Activated CD4-positive, alpha-beta T cell treated with anti-CD3 and anti-CD28 coated beads, Interleukin-2, amount 50 U/mL, for 24 hours (primary cell): ENCODE data around the gene ITIH5.

Source experiments
- DNase-seq, 2 donors: peaks; one replicate each; pipeline ENCODE4 v3.0.0-alpha.2; 2020; ENCODE audit warnings: low read depth in 1 of 2, low spot score in 1 of 2

Gene ITIH5

DNA sequence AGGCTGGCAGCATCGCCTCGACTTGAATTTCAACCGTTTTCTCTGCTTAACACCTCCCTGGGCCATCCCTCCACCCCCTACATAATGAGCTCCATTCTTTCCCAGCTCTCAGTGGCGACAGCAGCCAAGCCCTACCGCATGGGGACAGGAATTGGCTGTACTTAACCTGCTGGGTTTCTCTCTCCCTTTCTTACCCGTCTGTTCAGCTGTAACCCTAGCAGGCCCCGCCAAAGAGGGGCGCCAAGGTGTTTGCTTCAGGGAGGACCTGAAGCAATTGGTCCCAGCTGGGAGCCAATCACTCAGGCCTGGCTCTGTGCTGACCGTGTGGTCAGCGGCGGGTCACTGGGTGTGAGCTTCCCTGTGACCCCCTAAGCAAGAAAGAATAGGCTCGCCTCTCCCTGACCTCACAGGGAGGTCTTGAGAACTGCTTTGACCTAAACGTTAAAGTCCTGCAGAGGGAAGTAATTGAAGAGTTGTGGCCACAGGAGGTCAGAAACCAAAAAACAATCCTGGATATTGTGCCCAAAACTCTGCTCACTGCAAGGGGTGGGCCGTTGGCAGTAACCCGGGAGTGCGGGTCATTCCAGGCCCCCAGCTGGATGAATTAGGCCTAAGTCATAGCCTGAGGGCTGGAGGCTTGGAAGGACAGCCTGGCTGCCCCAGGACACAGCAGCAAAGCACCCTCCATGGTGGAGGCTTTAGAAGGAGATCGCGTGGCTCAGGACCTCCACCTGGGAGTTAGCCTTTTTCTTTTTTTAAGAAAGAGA, 114.6 kb downstream of the ITIH5 start:
- DNase-seq = no peak

- DNase-seq = no peak
These were observed 115.5 kb downstream of the ITIH5 start for GRCh38 chr10:7551289-7551688.

GRCh38 chr10:7550013-7550412, 116.8 kb downstream of the ITIH5 start:
- no peak for DNase-seq

DNA sequence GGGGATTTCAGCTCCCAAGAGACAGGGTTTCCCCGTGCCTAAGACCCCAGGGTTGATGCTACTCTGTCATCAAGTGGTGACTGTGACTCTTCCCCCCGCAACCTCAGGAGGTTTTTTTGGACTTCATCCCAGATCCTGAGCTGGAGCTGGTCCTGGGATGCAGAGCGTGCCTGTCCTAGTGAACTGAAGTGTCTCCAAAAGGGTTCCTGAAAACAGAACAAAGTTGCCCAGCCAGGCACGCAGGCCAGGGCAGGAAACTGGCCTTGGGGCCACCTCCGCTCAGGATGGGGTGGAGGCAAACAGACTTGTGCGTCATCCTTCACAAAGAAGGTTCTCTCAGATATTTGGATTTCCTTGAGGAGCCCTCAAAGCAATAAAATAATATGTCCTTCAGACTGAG, 118.9 kb downstream of the ITIH5 start:
- no peak for DNase-seq

GRCh38 chr10:7547206-7547605, 119.6 kb downstream of the ITIH5 start:
- no peak for DNase-seq

DNA sequence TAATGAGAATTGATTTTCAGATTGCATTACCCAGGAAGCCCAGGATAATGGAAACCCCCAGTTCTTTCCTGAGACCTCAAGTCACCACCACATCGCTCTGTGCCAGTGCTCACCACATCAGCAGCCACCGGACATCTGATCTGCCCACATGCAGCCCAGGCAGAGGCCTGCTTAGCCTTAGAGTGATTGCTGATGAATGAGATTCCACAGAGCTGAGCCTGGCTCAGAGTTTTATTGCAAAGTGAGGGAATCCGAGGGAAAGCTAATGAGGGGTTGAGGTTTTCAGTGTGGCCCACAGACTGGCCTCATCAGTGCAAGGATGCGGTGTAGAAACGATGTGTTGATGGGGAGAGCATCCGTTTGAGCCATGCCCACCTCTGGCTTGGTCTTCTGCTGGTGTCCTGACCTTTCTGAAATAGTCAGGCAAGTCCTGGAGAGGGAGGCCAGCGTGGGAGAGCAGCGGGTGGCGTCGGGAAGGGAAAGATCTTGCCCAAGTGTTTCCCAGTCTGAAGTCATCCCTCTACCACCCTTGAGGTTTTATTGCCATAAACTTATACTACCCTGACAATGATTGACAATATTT, 120.3 kb downstream of the ITIH5 start:
- DNase-seq = no peak

DNA sequence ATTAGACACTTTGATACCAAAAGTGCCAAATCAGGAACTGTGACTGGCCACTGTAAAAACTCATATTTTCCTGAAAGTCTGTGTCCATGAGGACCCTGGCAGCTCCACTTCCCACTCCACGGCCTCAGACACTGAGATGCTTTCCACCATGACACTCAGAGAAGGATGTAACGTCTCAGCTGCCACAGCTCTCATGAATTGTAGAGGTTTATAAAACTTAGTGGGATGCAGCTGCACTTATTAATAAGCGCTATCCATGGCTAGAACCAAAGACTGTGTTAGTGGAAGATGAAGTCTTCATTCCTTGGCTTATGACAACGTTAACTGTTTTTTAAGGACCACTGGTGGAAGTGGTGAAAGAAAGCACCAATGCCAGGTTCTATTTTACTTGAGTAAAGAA, 121.0 kb downstream of the ITIH5 start:
- no peak for DNase-seq

DNA sequence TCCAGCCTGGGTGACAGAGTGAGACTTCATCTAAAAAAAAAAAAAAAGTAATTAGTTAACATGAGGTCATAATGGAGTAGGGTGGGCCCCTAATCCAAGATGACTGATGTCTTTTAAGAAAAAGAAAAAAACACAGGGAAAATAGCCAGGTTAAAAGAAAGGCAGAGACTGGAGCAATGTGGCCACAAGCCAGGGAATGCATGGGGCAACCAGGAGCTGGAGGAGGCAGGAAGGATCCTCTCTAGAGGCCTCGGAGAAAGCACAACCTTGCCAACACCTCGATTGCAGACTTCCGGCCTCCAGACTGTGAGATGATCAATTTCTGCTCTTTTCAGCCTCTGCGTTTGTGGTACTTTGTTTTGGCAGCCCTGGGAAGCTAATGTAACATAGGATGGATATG, 121.5 kb downstream of the ITIH5 start:
- no peak for DNase-seq

GRCh38 chr10:7544203-7544602, 122.6 kb downstream of the ITIH5 start:
- no peak for DNase-seq

GRCh38 chr10:7542189-7542914, 124.4 kb downstream of the ITIH5 start:
- no peak for DNase-seq

DNA sequence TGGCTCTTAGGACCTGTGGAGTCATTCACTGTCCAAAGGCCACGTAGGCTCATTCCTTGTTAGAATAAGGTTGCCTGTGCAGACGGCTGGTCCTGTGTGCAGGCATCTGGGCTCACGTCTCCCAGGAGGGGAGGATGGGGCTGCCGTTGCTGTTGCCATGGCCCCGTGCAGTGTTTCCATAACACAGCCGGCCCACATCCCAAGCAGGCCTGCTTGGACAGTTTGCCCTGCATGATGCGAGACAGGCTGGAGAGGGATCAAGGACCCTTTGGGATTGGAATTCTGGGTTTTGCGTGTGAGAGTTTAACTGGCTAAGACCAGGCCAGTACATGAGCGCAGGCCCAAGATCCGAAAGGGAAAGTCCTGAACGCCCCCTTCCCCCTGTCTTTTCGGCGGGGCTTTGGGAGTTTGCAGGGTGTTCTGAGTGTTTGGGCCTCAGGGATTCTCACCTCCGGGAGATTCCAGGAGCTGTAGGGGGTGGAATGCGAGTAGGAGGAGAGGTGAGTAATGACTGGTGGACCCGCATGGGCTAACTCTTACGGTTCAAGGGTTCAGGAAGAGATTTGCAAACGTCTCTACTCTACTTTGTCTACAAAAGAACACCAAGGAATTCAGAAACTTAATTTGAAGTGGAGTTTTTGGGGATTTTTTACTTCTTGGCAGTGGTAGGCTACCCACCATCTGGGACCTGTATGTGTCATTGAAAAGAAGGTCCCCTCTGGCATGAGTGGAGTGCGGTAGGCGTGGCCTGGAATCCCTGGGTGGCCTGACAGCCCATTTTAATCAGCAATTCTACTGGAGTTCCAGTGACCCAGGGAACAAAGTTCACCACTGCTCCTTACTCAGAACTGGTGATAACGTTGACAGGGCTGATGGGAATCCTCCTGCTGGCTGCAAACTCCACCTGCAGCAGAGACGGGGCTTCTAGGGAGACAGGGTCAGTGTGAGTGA, 125.4 kb downstream of the ITIH5 start:
- DNase-seq = no peak

DNA sequence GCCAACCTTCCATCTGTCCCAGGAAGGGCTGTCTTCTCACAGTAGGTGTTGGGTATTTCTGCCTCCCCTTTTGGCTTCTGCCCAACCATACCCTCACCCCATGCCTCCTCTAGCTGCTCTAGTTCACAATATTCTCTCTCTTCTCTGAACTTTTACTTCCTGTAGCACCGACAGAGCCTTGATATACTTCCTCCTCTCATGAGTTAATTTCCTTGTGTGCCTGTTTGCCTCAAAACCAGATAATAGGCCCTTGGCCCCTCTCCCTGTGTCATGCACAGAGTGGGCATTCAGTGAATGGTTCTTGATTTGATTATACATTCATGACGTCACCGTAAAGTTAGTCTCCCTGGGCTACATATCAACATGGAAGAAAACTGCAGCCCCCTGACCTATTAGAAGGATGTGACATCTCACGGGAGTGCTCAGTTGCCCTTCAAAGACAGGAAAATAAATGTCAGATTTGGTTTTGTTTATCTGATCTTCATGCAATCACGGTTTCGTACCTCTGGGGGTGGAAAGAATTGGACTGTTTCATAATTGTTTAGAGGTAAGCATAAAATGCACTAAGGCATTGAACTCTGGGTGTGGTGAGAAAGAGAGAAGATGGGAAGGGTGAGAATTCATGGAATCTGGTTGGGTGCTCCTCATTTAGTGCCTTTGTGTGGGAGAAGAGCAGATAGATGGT, 127.7 kb downstream of the ITIH5 start:
- DNase-seq = no peak

DNA sequence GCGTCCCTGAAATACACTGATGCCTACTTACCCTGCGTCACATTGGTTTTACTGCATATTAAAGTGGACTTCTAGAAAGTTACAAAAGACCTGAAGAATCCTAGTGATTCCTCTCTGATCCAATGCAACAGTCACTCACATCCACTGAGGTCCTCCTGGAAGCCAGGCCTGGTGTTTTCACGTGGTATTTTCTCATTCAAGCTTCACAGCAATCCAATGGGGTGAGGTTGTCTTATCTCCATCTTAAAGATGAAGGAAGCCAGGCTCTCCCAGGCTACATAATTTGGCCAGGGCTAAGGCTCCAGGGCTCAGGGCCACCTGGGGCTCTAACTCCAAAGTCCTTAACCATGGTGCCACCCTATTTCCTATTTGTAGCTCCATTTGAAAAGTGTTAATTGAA, 129.6 kb downstream of the ITIH5 start:
- no peak for DNase-seq

DNA sequence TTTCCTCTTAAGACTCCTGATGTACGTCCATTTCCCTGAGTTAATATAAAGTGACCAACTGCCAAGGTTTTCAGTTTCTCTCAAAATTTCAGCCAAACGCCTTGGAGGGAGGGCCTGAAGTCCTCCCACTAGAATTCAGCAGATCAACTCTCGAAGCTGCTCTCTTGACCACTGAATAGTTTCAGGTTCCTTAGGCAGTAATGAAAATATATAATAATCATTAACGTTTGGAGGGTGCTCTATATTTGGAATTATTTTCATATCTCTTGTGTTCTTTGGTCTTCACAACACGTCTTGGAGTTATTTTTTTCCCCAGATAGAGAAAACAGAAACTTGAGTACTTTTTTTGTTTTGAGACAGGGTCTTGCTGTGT, 132.3 kb downstream of the ITIH5 start:
- DNase-seq = no peak

DNA sequence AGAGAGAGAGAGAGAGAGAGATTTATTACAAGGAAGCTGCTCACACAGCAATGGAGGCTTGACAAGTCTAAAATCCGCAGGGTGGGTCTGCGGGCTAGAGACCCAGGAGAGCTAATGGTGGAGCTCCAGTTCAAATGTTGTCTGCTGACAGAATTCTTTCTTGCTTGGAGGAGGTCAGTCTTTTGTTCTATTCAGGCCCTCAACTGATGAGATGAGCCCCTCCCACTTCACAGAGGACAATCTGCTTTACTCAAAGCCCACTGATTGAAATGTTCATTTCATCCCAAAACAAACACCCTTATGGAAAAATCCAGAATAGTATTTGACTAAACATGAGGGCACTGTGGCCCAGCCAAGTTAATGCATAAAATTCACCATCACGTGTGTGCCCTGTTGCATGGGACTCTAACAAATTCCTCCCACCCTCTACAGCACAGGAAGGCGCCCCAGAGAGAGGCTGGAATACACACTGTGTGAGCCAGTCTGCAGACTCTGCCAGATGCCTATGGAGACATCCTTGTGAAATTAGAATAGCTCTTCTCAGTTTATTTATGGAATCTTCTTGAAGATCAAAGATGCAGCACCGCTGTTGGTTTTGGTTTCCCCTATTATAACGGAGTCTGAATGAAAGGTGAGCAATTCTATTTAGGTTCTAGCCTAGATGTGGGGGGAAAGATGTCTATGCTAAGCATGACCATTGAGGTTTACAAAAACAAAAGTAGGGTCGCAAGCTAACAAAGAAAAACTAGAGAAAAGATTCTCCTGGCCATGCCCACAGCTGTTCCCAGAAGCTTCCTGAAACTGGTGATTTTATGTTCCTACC, 132.9 kb downstream of the ITIH5 start:
- DNase-seq = no peak

GRCh38 chr10:7532723-7533498, 133.9 kb downstream of the ITIH5 start:
- no peak for DNase-seq

- no peak for DNase-seq
These were observed 137.1 kb downstream of the ITIH5 start for GRCh38 chr10:7529638-7530037.

DNA sequence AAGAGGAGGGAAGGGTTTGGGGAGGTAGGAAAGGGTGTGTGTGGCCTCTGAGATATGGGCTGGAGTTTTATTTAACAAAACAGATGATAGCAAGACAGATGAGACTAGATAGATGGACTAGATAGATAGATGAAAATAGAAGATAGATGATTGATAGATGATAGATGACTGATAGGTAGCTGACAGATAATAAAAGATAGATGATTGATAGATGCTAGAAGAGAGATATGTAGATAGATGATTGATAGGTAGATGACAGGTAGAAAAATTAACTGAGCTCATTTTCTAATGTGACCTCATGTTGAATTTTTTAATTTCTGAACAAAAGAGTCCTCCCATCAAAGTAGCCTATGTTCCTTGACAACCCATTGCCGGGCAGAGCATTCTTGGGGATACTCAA, 139.3 kb downstream of the ITIH5 start:
- DNase-seq = no peak

DNA sequence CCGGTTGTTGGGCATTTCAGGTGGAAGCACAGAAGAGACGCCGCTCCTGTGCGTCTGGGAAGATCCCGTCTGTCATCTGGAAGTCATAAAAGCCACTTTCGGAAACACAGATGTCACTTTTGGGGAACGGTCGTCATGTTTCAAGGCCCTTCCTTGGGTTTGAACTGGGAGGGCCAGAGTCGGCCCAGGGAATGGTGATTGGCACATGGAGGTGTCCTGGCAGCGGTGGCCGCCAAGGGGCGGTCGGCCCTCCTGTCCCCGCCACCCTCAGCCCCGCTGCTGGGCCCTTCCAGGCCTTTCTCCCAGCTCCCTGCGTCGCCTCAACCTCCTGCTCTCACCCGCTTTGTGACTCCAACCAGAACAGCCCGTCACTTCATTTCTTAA, 140.8 kb downstream of the ITIH5 start:
- DNase-seq = no peak
